HG03378 (cell line): ENCODE data around the gene PCDHA5.
"Not testable (repeated sequence)": the region's sequence is repeated elsewhere in the genome, so short reads cannot be mapped to it uniquely, and the experiment has no call there.

Experiments
- ATAC-seq: cut with Tn5 transposase; IDR thresholded peaks from one replicate; pipeline ENCODE4 v1.9.1; 2021; ENCODE audit warnings: mild to moderate bottlenecking, moderate library complexity; ENCODE audit not compliant: unreplicated experiment

The PCDHA5 gene

DNA sequence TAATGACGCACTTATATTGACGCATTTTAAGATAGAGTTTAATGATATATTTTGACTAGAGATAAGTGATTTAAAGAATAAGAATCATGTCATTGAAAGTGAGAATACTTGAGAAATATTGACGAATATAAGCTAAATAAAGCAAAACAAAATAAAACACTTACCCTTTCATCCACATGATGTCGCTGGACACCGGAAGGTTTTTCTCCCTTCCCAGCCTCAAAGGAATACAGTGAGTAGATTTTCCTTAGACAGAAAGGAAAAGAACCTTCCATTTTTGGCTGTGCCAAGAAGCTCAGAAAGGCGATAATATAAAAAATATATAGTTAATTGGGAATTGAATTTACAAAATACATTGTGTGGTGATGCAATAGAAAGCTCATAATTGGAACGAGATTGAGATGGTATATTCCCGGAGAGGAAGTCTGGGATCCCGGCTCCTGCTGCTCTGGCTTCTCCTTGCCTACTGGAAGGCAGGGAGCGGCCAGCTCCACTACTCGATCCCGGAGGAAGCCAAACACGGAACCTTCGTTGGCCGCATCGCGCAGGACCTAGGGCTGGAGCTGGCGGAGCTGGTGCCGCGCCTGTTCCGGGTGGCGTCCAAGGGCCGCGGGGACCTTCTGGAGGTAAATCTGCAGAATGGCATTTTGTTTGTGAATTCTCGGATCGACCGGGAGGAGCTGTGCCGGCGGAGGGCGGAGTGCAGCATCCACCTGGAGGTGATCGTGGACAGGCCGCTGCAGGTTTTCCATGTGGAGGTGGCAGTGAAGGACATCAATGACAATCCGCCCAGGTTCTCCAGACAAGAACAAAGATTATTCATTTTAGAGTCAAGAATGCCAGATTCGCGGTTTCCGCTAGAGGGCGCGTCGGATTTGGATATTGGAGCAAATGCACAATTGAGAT lies at the start of gene PCDHA5:
Gene PCDHA5, plus strand, starts transcription at position 239 of the 906 bp plus-strand sequence.
- no peak for ATAC-seq

DNA sequence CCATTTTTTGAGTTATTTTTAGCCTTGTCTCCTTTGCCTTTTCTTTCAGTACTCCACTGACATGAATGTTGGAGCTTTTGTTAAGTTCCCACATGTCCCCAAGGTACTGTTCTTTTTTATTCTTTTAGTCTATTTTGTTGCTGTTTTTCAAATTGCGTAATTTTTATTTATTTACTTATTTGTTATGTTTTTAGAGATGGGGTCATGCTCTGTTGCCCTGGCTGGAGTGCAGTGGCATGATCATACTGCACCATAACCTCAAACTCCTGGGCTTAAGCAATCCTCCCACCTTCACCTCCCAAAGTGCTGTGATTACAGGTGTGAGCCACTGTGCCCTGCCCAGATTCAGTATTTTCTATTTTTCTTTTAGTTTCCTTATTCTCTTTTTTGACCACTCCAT lies 40.9 kb upstream of the PCDHA5 start:
- ATAC-seq = no peak

DNA sequence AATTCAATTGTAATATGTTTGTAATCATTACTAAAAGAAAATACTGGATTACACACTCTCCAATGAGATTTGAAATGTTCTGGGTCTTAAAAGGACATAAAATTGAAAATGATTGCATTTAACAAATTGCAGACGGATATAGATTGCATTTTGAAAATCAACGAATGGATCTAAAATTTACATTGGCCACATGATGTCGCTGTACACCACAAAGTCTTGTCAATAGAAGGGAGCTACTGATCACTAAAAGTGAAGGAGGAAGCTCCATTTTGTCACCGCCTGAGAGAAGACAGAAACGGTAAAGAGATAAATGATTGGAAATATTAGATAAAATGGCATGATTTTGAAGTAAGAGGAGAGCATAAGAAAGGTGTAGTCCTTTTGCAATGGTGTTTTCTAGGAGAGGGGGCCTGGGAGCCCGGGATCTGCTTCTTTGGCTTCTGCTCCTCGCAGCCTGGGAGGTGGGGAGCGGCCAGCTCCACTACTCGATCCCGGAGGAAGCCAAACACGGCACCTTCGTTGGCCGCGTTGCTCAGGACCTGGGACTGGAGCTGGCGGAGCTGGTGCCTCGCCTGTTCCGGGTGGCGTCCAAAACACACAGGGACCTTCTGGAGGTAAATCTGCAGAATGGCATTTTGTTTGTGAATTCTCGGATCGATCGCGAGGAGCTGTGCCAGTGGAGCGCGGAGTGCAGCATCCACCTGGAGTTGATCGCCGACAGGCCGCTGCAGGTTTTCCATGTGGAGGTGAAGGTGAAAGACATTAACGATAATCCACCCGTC lies 35.3 kb upstream of the PCDHA5 start, which contains the start of gene PCDHA1:
Gene PCDHA1, plus strand, starts transcription at position 236 of the 782 bp plus-strand sequence.
- no peak for ATAC-seq

DNA sequence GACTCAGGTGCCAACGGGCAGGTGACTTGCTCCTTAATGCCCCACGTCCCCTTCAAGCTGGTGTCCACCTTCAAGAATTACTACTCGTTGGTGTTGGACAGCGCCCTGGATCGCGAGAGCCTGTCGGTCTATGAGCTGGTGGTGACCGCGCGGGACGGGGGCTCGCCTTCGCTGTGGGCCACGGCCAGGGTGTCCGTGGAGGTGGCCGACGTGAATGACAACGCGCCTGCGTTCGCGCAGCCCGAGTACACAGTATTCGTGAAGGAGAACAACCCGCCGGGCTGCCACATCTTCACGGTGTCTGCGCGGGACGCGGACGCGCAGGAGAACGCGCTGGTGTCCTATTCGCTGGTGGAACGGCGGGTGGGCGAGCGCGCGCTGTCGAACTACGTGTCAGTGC lies 34.0 kb upstream of the PCDHA5 start:
- not testable (repeated sequence) for ATAC-seq

DNA sequence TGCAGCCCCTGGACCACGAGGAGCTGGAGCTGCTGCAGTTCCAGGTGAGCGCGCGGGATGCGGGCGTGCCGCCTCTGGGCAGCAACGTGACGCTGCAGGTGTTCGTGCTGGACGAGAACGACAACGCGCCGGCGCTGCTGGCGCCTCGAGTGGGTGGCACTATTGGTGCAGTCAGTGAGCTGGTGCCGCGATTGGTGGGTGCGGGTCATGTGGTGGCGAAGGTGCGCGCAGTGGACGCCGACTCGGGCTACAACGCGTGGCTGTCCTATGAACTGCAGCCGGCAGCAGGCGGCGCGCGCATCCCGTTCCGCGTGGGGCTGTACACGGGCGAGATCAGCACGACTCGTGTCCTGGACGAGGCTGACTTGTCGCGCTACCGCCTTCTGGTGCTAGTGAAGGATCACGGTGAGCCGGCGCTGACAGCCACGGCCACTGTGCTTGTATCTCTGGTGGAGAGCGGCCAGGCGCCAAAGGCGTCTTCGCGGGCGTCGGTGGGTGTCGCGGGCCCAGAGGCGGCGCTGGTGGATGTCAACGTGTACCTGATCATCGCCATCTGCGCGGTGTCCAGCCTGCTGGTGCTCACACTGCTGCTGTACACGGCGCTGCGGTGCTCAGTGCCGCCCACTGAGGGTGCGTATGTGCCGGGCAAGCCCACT lies 33.4 kb upstream of the PCDHA5 start:
- not testable (repeated sequence) for ATAC-seq

DNA sequence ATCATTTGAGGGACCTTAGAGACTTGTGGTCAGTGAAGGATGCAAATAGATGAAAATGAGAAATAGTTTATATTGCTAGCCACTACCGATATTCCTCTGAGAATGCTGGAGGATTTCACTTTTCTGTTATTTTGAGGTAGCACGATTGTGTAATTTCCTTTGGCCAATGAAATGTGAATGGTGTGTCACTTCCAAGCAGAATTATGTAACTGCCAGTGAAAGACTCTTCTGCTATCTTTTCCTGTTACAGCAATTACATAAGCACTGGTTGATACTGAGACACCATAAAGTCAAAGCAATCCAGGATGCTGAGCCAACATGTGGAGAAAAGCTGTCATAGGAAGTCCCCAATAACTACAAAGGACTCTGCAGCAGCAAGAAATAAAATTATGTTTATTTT lies 30.3 kb upstream of the PCDHA5 start:
- ATAC-seq = no peak

DNA sequence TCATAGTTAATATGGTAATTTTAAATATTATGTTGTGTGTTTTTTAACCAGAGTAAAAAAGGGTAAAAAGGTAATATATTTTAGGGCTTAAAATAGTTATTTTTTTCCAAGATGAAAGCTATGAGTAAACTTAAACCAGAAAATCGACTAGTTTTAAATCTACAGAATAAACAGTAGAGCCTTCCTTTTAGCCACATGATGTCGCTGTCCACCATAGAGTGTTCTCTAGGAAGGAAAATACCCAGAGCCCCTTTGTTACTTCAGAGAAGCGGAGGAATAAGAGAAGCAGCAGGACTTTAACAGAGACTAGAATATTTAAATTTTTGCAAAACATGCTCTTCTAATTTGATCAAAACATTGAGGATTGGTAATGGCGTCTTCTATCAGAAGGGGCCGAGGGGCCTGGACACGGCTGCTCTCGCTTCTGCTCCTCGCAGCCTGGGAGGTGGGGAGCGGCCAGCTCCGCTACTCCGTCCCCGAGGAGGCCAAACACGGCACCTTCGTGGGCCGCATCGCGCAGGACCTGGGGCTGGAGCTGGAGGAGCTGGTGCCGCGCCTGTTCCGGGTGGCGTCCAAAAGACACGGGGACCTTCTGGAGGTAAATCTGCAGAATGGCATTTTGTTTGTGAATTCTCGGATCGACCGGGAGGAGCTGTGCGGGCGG lies 26.7 kb upstream of the PCDHA5 start, which contains the start of gene PCDHA2:
Gene PCDHA2, plus strand, starts transcription at position 258 of the 664 bp plus-strand sequence.
- no peak for ATAC-seq

DNA sequence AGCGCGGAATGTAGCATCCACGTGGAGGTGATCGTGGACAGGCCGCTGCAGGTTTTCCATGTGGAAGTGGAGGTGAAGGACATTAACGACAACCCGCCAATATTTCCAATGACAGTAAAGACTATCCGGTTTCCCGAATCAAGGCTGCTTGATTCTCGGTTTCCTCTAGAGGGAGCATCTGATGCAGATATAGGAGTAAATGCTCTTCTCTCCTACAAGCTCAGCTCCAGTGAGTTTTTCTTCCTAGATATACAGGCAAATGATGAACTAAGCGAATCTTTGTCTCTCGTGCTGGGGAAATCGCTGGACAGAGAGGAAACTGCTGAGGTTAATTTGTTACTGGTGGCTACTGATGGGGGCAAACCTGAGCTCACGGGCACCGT lies 26.2 kb upstream of the PCDHA5 start:
- ATAC-seq = no peak

DNA sequence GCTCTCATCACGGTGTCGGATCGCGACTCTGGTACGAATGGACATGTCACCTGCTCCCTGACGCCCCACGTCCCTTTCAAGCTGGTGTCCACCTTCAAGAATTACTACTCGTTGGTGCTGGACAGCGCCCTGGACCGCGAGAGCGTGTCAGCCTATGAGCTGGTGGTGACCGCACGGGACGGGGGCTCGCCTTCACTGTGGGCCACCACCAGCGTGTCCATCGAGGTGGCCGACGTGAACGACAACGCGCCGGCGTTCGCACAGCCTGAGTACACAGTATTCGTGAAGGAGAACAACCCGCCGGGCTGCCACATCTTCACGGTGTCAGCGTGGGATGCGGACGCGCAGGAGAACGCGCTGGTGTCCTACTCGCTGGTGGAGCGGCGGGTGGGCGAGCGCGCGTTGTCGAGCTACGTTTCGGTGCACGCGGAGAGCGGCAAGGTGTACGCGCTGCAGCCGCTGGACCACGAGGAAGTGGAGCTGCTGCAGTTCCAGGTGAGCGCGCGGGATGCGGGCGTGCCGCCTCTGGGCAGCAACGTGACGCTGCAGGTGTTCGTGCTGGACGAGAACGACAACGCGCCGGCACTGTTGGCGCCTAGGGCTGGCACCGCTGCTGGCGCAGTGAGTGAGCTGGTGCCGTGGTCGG lies 25.2 kb upstream of the PCDHA5 start:
- ATAC-seq = not testable (repeated sequence)

DNA sequence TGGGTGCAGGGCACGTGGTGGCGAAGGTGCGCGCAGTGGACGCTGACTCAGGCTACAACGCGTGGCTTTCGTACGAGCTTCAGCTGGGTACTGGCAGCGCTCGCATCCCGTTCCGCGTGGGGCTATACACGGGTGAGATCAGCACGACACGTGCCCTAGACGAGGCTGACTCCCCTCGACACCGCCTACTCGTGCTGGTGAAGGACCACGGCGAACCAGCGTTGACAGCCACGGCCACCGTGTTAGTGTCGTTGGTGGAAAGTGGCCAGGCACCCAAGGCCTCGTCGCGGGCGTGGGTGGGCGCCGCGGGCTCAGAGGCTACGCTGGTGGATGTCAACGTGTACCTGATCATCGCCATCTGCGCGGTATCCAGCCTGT lies 24.7 kb upstream of the PCDHA5 start:
- no peak for ATAC-seq

DNA sequence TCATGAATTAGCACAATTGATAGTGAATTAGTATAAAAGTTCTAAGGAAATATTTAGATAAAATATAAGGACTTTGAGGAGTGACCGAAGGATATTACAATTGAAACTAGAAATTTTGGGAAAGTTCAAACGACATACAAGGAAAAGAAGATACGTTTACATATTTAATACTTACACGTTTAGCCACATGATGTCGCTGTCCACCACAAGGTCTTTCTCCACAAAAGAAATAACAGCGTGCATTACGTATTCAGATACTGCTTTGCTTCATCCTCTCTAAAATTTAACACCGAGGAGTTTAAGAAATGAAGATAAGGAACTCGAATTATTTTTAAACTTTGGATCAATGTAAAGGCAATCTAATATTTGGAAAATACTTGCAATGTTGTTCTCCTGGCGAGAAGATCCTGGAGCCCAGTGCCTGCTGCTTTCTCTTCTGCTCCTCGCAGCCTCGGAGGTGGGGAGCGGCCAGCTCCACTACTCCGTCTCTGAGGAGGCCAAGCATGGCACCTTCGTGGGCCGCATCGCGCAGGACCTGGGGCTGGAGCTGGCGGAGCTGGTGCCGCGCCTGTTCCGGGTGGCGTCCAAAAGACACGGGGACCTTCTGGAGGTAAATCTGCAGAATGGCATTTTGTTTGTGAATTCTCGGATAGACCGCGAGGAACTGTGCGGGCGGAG lies 20.5 kb upstream of the PCDHA5 start, which contains the start of gene PCDHA3:
Gene PCDHA3, plus strand, starts transcription at position 242 of the 678 bp plus-strand sequence.
- no peak for ATAC-seq

DNA sequence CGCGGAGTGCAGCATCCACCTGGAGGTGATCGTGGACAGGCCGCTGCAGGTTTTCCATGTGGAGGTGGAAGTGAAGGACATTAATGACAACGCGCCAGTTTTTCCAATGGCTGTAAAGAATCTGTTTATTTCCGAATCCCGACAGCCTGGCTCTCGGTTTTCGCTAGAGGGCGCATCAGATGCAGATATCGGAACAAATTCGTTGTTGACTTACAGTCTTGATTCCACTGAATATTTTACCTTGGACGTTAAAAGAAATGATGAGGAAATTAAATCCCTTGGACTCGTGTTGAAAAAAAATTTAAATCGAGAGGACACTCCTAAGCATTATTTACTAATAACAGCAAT lies 19.9 kb upstream of the PCDHA5 start:
- no peak for ATAC-seq

DNA sequence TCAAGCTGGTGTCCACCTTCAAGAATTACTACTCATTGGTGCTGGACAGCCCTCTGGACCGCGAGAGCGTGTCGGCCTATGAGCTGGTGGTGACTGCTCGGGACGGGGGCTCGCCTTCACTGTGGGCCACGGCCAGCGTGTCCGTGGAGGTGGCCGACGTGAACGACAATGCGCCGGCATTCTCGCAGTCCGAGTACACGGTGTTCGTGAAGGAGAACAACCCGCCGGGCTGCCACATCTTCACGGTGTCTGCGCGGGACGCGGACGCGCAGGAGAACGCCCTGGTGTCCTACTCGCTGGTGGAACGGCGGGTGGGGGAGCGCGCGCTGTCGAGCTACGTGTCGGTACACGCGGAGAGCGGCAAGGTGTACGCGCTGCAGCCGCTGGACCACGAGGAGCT lies 19.0 kb upstream of the PCDHA5 start:
- ATAC-seq = not testable (repeated sequence)

DNA sequence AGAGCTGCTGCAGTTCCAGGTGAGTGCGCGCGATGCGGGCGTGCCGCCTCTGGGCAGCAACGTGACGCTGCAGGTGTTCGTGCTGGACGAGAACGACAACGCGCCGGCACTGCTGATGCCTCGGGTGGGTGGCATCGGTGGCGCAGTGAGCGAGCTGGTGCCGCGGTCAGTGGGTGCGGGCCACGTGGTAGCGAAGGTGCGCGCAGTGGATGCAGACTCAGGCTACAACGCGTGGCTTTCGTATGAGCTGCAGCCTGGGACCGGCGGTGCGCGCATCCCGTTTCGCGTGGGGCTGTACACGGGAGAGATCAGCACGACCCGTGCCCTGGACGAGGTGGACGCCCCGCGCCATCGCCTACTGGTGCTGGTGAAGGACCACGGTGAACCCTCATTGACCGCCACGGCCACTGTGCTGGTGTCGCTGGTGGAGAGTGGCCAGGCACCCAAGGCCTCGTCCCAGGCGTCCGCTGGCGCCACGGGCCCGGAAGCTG lies 18.6 kb upstream of the PCDHA5 start:
- ATAC-seq = no peak

DNA sequence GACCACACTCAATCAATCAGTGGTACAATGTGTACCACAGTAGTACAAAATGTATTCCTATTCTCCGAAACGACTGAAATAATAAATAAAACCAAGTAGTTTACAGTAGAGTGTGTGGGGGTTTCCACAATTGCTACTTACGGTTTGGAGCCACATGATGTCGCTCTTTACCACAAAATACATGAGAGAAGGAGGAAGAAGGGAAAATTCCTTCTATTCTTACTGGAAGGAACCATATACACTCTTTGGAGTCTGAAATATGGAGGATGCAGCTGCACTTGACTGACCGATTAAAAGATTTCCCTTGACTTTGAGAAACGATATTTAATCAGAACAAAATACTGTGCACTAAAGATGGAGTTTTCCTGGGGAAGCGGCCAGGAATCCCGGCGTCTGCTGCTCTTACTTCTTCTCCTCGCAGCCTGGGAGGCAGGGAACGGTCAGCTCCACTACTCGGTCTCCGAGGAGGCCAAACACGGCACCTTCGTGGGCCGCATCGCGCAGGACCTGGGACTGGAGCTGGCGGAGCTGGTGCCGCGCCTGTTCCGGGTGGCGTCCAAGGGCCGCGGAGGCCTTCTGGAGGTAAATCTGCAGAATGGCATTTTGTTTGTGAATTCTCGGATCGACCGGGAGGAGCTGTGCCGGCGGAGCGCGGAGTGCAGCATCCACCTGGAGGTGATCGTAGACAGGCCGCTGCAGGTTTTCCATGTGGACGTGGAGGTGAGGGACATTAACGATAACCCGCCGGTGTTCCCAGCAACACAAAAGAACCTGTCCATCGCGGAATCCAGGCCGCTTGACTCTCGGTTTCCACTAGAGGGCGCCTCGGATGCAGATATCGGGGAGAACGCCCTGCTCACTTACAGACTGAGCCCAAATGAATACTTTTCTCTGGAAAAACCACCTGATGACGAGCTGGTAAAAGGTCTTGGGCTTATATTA lies 14.3 kb upstream of the PCDHA5 start, which contains the start of gene PCDHA4:
Gene PCDHA4, plus strand, starts transcription at position 235 of the 942 bp plus-strand sequence.
- ATAC-seq = no peak

DNA sequence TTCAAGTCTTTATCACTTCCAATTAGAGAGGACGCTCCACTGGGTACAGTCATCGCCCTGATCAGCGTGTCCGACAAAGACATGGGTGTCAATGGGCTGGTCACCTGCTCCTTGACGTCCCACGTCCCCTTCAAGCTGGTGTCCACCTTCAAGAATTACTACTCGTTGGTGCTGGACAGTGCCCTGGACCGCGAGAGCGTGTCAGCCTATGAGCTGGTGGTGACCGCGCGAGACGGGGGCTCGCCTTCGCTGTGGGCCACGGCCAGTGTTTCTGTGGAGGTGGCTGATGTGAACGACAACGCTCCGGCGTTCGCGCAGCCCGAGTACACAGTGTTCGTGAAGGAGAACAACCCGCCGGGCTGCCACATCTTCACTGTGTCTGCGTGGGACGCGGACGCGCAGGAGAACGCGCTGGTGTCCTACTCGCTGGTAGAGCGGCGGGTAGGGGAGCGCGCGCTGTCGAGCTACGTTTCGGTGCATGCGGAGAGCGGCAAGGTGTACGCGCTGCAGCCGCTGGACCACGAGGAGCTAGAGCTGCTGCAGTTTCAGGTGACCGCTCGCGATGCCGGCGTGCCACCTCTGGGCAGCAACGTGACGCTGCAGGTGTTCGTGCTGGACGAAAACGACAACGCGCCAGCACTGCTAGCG lies 13.0 kb upstream of the PCDHA5 start:
- not testable (repeated sequence) for ATAC-seq

DNA sequence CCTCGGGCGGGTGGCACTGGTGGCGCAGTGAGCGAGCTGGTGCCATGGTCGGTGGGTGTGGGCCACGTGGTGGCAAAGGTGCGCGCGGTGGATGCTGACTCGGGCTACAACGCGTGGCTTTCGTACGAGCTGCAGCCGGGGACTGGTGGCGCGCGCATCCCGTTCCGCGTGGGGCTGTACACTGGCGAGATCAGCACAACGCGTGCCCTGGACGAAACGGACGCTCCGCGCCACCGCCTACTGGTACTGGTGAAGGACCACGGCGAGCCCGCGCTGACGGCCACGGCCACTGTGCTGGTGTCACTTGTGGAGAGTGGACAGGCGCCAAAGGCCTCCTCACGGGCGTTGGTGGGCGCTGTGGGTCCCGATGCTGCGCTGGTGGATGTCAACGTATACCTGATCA lies 12.5 kb upstream of the PCDHA5 start:
- ATAC-seq = no peak

DNA sequence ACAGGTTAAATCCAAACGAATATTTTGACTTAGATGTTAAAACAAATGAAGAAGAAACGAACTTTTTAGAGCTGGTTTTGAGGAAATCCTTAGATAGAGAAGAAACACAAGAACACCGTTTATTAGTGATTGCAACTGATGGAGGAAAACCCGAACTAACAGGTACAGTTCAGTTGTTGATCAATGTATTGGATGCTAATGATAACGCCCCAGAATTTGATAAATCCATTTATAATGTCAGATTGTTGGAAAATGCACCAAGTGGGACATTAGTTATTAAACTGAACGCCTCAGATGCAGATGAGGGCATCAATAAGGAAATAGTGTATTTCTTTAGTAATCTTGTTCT lies 842 bp downstream of the PCDHA5 start:
- ATAC-seq = no peak
